Glutamatergic neuron (in vitro differentiated cells): ENCODE data around the gene NEU1. TPM values are rescaled to one million over a fixed set of nuclear protein-coding genes. Genes with fewer than 3 reads are reported as not detected.
"Not testable (repeated sequence)": the region's sequence is repeated elsewhere in the genome, so short reads cannot be mapped to it uniquely, and the experiment has no call there.

Experiments
- DNase-seq: peaks from one replicate; pipeline ENCODE4 v3.0.0; 2022
- H3K27ac Mint-ChIP-seq: one replicate; pipeline ENCODE4 v1.8.0; 2020; ENCODE audit warnings: mild to moderate bottlenecking, mixed read lengths, inconsistent platforms; ENCODE audit not compliant: unreplicated experiment
- H3K27me3 Mint-ChIP-seq: one replicate; pipeline ENCODE4 v1.8.0; 2020; ENCODE audit warnings: mild to moderate bottlenecking, moderate library complexity, mixed read lengths, inconsistent platforms; ENCODE audit not compliant: unreplicated experiment
- H3K36me3 Mint-ChIP-seq: one replicate; pipeline ENCODE4 v1.8.0; 2020; ENCODE audit warnings: mild to moderate bottlenecking, mixed read lengths, inconsistent platforms; ENCODE audit not compliant: unreplicated experiment
- H3K4me1 Mint-ChIP-seq: one replicate; pipeline ENCODE4 v1.8.0; 2020; ENCODE audit warnings: mild to moderate bottlenecking, low read depth, mixed read lengths, inconsistent platforms; ENCODE audit not compliant: unreplicated experiment
- H3K4me3 Mint-ChIP-seq: one replicate; pipeline ENCODE4 v1.8.0; 2020; ENCODE audit warnings: mild to moderate bottlenecking, mixed read lengths, inconsistent platforms; ENCODE audit not compliant: unreplicated experiment
- H3K9me3 Mint-ChIP-seq: one replicate; pipeline ENCODE4 v1.8.0; 2020; ENCODE audit warnings: mild to moderate bottlenecking, moderate library complexity, mixed read lengths, inconsistent platforms; ENCODE audit not compliant: unreplicated experiment
- CTCF ChIP-seq: fragments of 200-600 bp; sonication (generic); IDR thresholded peaks from one replicate; pipeline ENCODE4 v1.5.0; 2021; ENCODE audit not compliant: partially characterized antibody, unreplicated experiment
- total RNA-seq: library from RNA; stranded (reverse); fragmentation: NEBNext Ultra II Directional; extraction: Animal tissue kit (Norgen Biotek cat#: 25700); gene quantifications from one replicate; pipeline ENCODE4 v1.2.1, GENCODE V29; 2021; ENCODE audit not compliant: unreplicated experiment

The NEU1 gene
- total RNA-seq, 1 donor from 2014 or later, result 40.2 TPM

GRCh38 chr6:31827286-31828079 is 35.1 kb downstream of the NEU1 start, which contains the start of gene HSPA1B:
TSS of gene HSPA1B (plus strand) at chr6:31827738. CDS start at chr6:31827951, 213 bp downstream.
- no peak for TF ChIP-seq CTCF
- H3K27me3 Mint-ChIP-seq, result peaks cover 12% of the 10 kb centered on the region
- peak within 1 kb of the TSS; percentile 92 for H3K4me3 Mint-ChIP-seq
- no peaks in the 10 kb centered on the region for H3K36me3 Mint-ChIP-seq
- peaks cover 13% of the 10 kb centered on the region for H3K9me3 Mint-ChIP-seq
- H3K27ac Mint-ChIP-seq, result peak within 1 kb of the TSS; percentile 96
- peaks cover 4% of the 10 kb centered on the region for H3K4me1 Mint-ChIP-seq
- DNase-seq, result peak; percentile 94

GRCh38 chr6:31826793-31827285 is 35.8 kb downstream of the NEU1 start:
- no peak for TF ChIP-seq CTCF
- peak overlapping the region; percentile 92 for H3K4me3 Mint-ChIP-seq
- H3K36me3 Mint-ChIP-seq, result no peaks in the 10 kb centered on the region
- peak; percentile 36 for DNase-seq
- peaks cover 12% of the 10 kb centered on the region for H3K27me3 Mint-ChIP-seq
- peaks cover 4% of the 10 kb centered on the region for H3K4me1 Mint-ChIP-seq
- H3K9me3 Mint-ChIP-seq, result peaks cover 13% of the 10 kb centered on the region
- H3K27ac Mint-ChIP-seq, result peak overlapping the region; percentile 96

GRCh38 chr6:31825553-31825952 is 37.1 kb downstream of the NEU1 start:
- Mint-ChIP-seq H3K4me1 (peaks cover 4% of the 10 kb centered on the region), H3K27ac (no peak overlapping the region), H3K36me3 (no peaks in the 10 kb centered on the region), H3K4me3 (peak overlapping the region; percentile 92), H3K9me3 (peaks cover 16% of the 10 kb centered on the region), H3K27me3 (peaks cover 15% of the 10 kb centered on the region)
- no peak for DNase-seq
- TF ChIP-seq CTCF, result no peak

GRCh38 chr6:31823592-31824196 is 38.9 kb downstream of the NEU1 start:
- H3K4me1 Mint-ChIP-seq, H3K27ac Mint-ChIP-seq, H3K36me3 Mint-ChIP-seq, H3K4me3 Mint-ChIP-seq, DNase-seq: not testable (repeated sequence)
- H3K27me3 Mint-ChIP-seq, result peaks cover 13% of the 10 kb centered on the region
- H3K9me3 Mint-ChIP-seq, result peaks cover 11% of the 10 kb centered on the region

GRCh38 chr6:31822036-31822821 is 40.4 kb downstream of the NEU1 start:
- H3K27me3 Mint-ChIP-seq, result peaks cover 9% of the 10 kb centered on the region
- DNase-seq, result peak; percentile 31
- peaks cover 5% of the 10 kb centered on the region for H3K4me1 Mint-ChIP-seq
- peaks cover 16% of the 10 kb centered on the region for H3K9me3 Mint-ChIP-seq
- TF ChIP-seq CTCF, result no peak
- peaks cover 4% of the 10 kb centered on the region for H3K36me3 Mint-ChIP-seq
- peak overlapping the region; percentile 84 for H3K27ac Mint-ChIP-seq
- peak overlapping the region; percentile 95 for H3K4me3 Mint-ChIP-seq
